ENCODE results near the gene B3GALT4. TPM values are rescaled to one million over a fixed set of nuclear protein-coding genes. Genes with fewer than 3 reads are reported as not detected.

B3GALT4 gene
- total RNA-seq, 1 experiment from 2014 or later: 1.9 TPM

DNA sequence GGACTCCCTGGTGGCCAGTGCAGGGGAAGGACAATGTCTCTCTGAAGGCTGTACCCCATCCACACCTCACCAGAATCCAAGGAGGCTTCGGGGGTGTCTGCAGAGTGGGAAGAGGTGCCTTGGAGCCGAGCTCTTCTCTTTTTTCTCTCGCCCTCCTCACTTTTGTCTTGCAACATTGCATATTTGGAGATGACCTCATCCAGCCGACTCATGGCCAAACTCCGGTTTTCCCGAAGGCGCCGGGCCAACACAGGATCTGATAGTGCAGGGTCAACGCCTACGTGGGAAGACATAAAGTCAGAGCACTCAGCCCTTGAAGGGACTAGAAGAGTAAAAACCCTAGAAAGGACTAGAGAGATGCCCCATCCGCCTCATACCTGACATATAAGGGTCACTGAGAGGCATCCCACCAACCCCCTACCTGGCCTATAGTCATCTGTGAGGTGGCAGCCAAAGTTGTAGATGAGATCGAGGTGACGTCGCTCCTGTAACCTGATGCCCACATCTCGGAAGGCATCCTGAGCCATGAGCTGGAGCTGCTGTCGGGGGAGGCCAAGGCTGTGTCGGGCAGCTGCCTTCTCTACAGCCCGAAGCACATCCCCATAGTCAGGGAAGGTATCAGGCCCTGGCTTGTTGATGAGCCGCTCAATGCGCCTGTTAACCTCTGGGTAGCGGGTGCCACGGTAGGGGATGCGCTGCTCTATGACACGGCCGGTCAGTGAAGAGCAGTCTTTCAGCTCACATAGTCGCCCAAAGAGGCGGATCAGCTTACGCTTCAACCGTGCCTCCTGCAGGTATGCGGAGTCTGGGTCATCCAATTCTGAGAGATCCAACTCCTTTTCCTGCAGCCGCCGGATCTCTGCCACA, 43.6 kb downstream of the B3GALT4 start:
- Histone ChIP-seq H3K9me3 (ENCODE audit: control insufficient read depth in 1 of 2, insufficient read depth in 1 of 2, low read depth in 1 of 2, low read length in 2 of 2) (no peaks in the 10 kb centered on the region), H3K4me2 (ENCODE audit: low read length) (peak overlapping the region; percentile 100), H3K79me2 (ENCODE audit: insufficient read depth, low read length) (peaks cover 41% of the 10 kb centered on the region), H3K9ac (ENCODE audit: low read length) (peak overlapping the region; percentile 27), H3K27me3 (ENCODE audit: insufficient read depth, low read length) (no peaks in the 10 kb centered on the region), H3K4me1 (ENCODE audit: control insufficient read depth in 1 of 2, insufficient read depth in 2 of 2, low read length in 2 of 2) (peaks cover 30 to 61% of the 10 kb centered on the region in 2 experiments), H3K9me2 (ENCODE audit: insufficient read depth) (no peaks in the 10 kb centered on the region), H3K27ac (ENCODE audit: low read depth, low read length) (peak overlapping the region; percentile 11; the same call in 1 of the 2 replicates), H3K4me3 (replicated peaks in 1 of 2; ENCODE audit: low read depth in 1 of 2, low read length in 2 of 2) (no peak overlapping the region), H3K36me3 (ENCODE audit: control insufficient read depth in 1 of 2, insufficient read depth in 2 of 2, low read length in 2 of 2) (peaks cover 22 to 29% of the 10 kb centered on the region in 2 experiments; a peak in 3 of 4 replicates), H4K20me1 (ENCODE audit: insufficient read depth) (no peaks in the 10 kb centered on the region), H2AFZ (ENCODE audit: low read depth, low read length, poor library complexity, severe bottlenecking) (no peak overlapping the region)
- ChIA-PET CTCF (no interaction called here), POLR2A (no interaction called here), RAD21 (ENCODE audit: low non-redundant PET in 1 of 2, low total read pairs in 2 of 2, uncharacterized antibody in 2 of 2, unreplicated experiment in 2 of 2) (no interaction called here)
- ATAC-seq (no peak), DNase-seq (ENCODE audit: low read depth, low spot score) (no peak)
- BruUV-seq (replicated peaks): no TSS peak
- TF ChIP-seq JUND (IDR thresholded peaks at IDR 0.05): no peak
- TF ChIP-seq, protein P1, sequence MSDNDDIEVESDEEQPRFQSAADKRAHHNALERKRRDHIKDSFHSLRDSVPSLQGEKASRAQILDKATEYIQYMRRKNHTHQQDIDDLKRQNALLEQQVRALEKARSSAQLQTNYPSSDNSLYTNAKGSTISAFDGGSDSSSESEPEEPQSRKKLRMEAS (IDR thresholded peaks at IDR 0.05): no peak
- intact Hi-C loops (cut with micrococcal nuclease): no loop called here

DNA sequence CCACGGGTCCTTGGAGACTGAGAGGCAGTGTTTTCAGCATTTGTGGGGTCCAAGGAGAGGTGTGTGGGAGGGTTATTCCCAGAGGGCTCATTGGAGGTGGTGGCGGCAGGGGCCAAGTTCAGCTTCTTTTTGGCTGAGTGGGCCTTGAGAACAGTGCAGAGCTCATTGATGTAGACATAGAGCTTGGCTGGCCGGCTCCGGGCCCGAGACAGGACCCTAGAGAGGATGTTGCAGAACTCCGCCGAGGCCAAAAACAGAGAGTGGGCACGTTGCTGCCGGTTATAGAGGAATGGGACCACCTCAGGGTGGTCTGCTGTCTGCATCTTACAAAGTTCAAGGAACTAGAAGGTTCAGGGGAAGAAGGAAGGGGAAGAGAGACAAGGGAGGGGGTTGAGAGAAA, 44.3 kb downstream of the B3GALT4 start:
- intact Hi-C loops (cut with micrococcal nuclease): no loop called here
- Histone ChIP-seq H3K27me3 (ENCODE audit: insufficient read depth, low read length) (no peaks in the 10 kb centered on the region), H3K9me2 (ENCODE audit: insufficient read depth) (no peaks in the 10 kb centered on the region), H3K9ac (ENCODE audit: low read length) (peak overlapping the region; percentile 94; the same call in 1 of the 2 replicates), H3K4me1 (ENCODE audit: control insufficient read depth in 1 of 2, insufficient read depth in 2 of 2, low read length in 2 of 2) (peaks cover 30 to 60% of the 10 kb centered on the region in 2 experiments), H3K4me3 (replicated peaks in 1 of 2; ENCODE audit: low read depth in 1 of 2, low read length in 2 of 2) (peak overlapping the region in 1 of 2 experiments; percentile 86; a peak in 2 of 4 replicates), H3K79me2 (ENCODE audit: insufficient read depth, low read length) (peaks cover 41% of the 10 kb centered on the region), H3K36me3 (ENCODE audit: control insufficient read depth in 1 of 2, insufficient read depth in 2 of 2, low read length in 2 of 2) (peaks cover 22 to 29% of the 10 kb centered on the region in 2 experiments; a peak in 3 of 4 replicates), H3K9me3 (ENCODE audit: control insufficient read depth in 1 of 2, insufficient read depth in 1 of 2, low read depth in 1 of 2, low read length in 2 of 2) (no peaks in the 10 kb centered on the region), H2AFZ (ENCODE audit: low read depth, low read length, poor library complexity, severe bottlenecking) (no peak overlapping the region), H4K20me1 (ENCODE audit: insufficient read depth) (no peaks in the 10 kb centered on the region), H3K4me2 (ENCODE audit: low read length) (peak overlapping the region; percentile 100), H3K27ac (ENCODE audit: low read depth, low read length) (peak overlapping the region; percentile 57; the same call in 1 of the 2 replicates)
- ChIA-PET RAD21 (ENCODE audit: low non-redundant PET in 1 of 2, low total read pairs in 2 of 2, uncharacterized antibody in 2 of 2, unreplicated experiment in 2 of 2) (no interaction called here), POLR2A (no interaction called here), CTCF (no interaction called here)
- no peak for TF ChIP-seq ATF3 (IDR thresholded peaks at IDR 0.05)
- TF ChIP-seq SIN3A (IDR thresholded peaks at IDR 0.05; ENCODE audit: low read depth): no peak
- TF ChIP-seq, protein P1 (IDR thresholded peaks at IDR 0.05): no peak
- TF ChIP-seq CBX3 (IDR thresholded peaks at IDR 0.05; ENCODE audit: low read depth): no peak
- no peak for TF ChIP-seq SRF (IDR thresholded peaks at IDR 0.05; ENCODE audit: low read depth)
- no TSS peak for BruUV-seq (replicated peaks)
- ATAC-seq: no peak
- no peak for DNase-seq (ENCODE audit: low read depth, low spot score)

All from HCT116 (cell line).